Ovary (tissue), 9 donors: ENCODE data around the gene BAZ2B. TPM values are rescaled to one million over a fixed set of nuclear protein-coding genes. Genes with fewer than 3 reads are reported as not detected.

Experiments used
- DNase-seq, 5 donors: peaks; one replicate each; pipeline ENCODE4 v3.0.0-alpha.2; 2019 to 2020
- H3K27ac ChIP-seq, 2 donors: fragments of 200-600 bp; one replicate each; pipeline versions ENCODE4 v1.5.1 to v1.8.0; 2019 to 2022
- H3K27me3 ChIP-seq: fragments of 200-600 bp; one replicate; pipeline ENCODE4 v1.8.0; 2022
- H3K36me3 ChIP-seq: fragments of 200-600 bp; sonication (generic); one replicate; pipeline ENCODE4 v1.5.1; 2019
- H3K4me1 ChIP-seq: one replicate; pipeline ENCODE4 v1.8.1; 2013; ENCODE audit warnings: mild to moderate bottlenecking, moderate library complexity; ENCODE audit not compliant: insufficient read depth
- H3K4me3 ChIP-seq: fragments of 200-600 bp; sonication (generic); one replicate; pipeline ENCODE4 v1.5.1; 2017
- H3K9me3 ChIP-seq, 2 donors: fragments of 200-600 bp in 1 of 2; sonication (generic) in 1 of 2; one replicate each; pipeline versions ENCODE4 v1.5.1 to v1.8.1; 2013 to 2019; ENCODE audit warnings: mild to moderate bottlenecking in 1 of 2, moderate library complexity in 1 of 2
- CTCF ChIP-seq, 3 donors: fragments of 450-650 bp in 2 of 3; fragments of 200-600 bp in 1 of 3; IDR thresholded peaks; one replicate each; pipeline versions ENCODE4 v1.5.1 to v1.8.0; 2016 to 2022; ENCODE audit warnings: antibody characterized with exemption in 3 of 3, mild to moderate bottlenecking in 1 of 3
- EP300 ChIP-seq: sonication (generic); formaldehyde crosslinking; IDR thresholded peaks from one replicate; pipeline ENCODE4 v1.6.1; 2017; ENCODE audit warnings: antibody characterized with exemption
- POLR2A ChIP-seq: fragments of 450-650 bp; IDR thresholded peaks from one replicate; pipeline ENCODE4 v1.6.1; 2017; ENCODE audit warnings: antibody characterized with exemption, mild to moderate bottlenecking, moderate library complexity
- WGBS, 3 donors: extraction: QIAGEN DNeasy Blood & Tissue Kit in 1 of 3; methylation state at CpG; one replicate each; pipeline versions ENCODE4 v1.1.5 to v1.1.7; 2013 to 2017; 5-methylcytosine and 5-hydroxymethylcytosine counted together
- intact Hi-C, 4 donors: fragments of 100-400 bp; cut with DNase I; formaldehyde crosslinking; loops; one replicate each; pipeline versions ENCODE4 v1.11.0 to v1.15.1; 2022 to 2023
- polyA plus RNA-seq, 2 donors: library from polyadenylated mRNA; stranded (reverse); fragments of 200-250 nt in 1 of 2; fragments of 350-450 nt in 1 of 2; fragmentation: Illumina TruSeq in 1 of 2; extraction: RNeasy Lipid Tissue Mini Kit (QIAGEN cat#74804) in 1 of 2; gene quantifications; one replicate each; pipeline ENCODE4 v1.2.3, GENCODE V29; 2013 to 2014
- total RNA-seq, 7 donors: library from RNA; depleted of rRNA in 2 of 7; stranded (reverse); fragments of >200 nt in 2 of 7; fragmentation: NEBNext Ultra II Directional in 3 of 7; extraction: Animal tissue kit (Norgen Biotek cat#: 25700) in 3 of 7; gene quantifications; one replicate each; pipeline versions ENCODE4 v1.1.0 to v1.2.4, GENCODE V29; 2016 to 2023
- donor health status: DM: no; HTN: no; CAD: no; lungs with moderate emphysema.
- donor health status: DM: no; HTN: no; CAD: no.
- donor health status: Bipolar disorder and iron deficiency.
- donor health status: DM: yes; HTN: yes; CAD: no.
- donor health status: DM: no; HTN: no; CAD: no.
- donor health status: DM: yes; HTN: yes; CAD: no.

BAZ2B gene
- total and polyA plus RNA-seq, 9 donors = 31.8 to 131 (median 99.4) TPM

DNA sequence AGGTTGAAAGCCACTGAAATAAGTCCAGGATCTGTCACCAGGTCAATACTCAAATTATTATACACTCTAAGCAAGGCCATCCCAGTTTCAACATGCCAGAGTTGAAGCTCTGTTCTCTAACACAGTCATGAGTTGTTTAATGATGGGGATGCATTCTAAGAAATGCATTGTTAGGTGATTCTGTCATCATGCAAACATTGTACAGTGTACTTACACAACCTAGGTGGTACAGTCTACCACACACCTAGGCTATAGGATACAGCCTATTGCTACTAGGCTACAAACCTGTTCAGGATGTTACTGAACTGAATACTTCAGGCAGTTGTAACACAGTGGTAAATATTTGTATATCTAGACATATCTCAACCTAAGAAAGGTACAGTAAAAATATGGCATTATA is 162.2 kb downstream of the BAZ2B start:
- Histone ChIP-seq H3K4me3 (no peak overlapping the region), H3K4me1 (peaks cover 7% of the 10 kb centered on the region), H3K27me3 (no peaks in the 10 kb centered on the region), H3K27ac (no peak overlapping the region), H3K36me3 (no peaks in the 10 kb centered on the region), H3K9me3 (no peaks in the 10 kb centered on the region)
- intact Hi-C loops = no loop called here
- no peak for TF ChIP-seq CTCF (IDR thresholded peaks at IDR 0.05)
- DNase-seq = no peak

DNA sequence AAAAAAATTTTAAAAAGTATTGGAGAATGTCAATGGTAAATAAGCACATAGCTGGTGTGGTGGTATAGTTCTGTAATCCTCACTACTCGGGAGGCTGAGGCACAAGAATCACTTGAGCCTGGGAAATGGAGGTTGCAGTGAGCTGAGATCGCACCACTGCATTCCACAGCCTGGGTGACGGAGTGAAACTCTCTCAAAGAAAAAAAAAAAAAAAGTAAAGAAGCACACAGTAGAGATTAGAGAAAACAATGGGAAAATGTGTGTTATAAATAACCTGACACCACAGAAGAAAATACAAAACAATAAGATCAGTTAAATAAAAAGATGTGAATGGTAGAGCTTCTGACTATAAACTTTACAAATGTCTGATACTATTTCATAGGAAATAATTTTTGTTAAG is 166.2 kb downstream of the BAZ2B start:
- intact Hi-C loops = no loop called here
- Histone ChIP-seq H3K36me3 (no peaks in the 10 kb centered on the region), H3K27ac (no peak overlapping the region), H3K9me3 (no peaks in the 10 kb centered on the region), H3K27me3 (no peaks in the 10 kb centered on the region), H3K4me3 (no peak overlapping the region), H3K4me1 (no peaks in the 10 kb centered on the region)
- TF ChIP-seq CTCF (IDR thresholded peaks at IDR 0.05) (no peak), EP300 (no peak), POLR2A (no peak)
- 67 to 84% (median 73%) methylated on average over 3 of the region's 3 CpGs for WGBS, 3 donors
- DNase-seq = no peak

DNA sequence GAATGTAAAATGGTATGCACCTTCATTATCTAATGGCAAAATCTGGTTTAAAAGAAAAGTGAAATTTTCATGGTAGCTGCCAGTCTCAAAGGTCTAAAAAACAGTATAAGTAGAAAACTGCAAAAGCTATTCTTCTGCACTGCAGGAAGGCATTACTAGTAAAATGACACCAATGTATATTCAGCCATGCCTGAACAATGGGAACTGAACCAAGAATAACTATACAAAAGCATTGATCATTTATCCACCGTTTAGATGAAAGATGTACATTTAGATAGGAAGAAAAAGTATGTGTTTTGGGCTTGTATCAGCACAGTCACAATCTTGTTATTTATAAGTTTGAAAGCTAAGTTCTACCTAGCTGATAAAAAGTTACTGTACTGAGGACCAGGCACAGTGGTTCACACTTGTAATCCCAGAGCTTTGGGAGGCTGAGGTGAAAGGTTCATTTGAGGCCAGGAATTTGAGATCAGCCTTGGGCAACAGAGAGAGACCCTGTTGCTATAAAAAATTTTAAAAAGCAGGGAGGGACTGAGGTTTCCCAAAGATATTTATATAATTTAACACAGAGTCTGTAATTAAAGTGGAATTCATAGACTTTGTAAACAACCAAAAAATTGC is 166.7 kb downstream of the BAZ2B start:
- H3K36me3 ChIP-seq = no peaks in the 10 kb centered on the region

GRCh38 chr2:159446817-159447216 is 169.5 kb downstream of the BAZ2B start:
- no peaks in the 10 kb centered on the region for H3K27me3 ChIP-seq
- H3K4me3 ChIP-seq = no peak overlapping the region
- H3K9me3 ChIP-seq = no peaks in the 10 kb centered on the region
- H3K36me3 ChIP-seq = no peaks in the 10 kb centered on the region
- no peak for DNase-seq
- TF ChIP-seq POLR2A (no peak), CTCF (IDR thresholded peaks at IDR 0.05) (no peak), EP300 (no peak)
- intact Hi-C loops = no loop called here
- H3K4me1 ChIP-seq = peaks cover 2% of the 10 kb centered on the region
- no peak overlapping the region for H3K27ac ChIP-seq
- 92 to 97% (median 95%) methylated on average over 2 of the region's 2 CpGs for WGBS, 3 donors

More for the DNA sequence above, 166.7 kb downstream of the BAZ2B start:
- intact Hi-C loops = no loop called here
- no peak for DNase-seq
- no peaks in the 10 kb centered on the region for H3K4me1 ChIP-seq
- H3K27me3 ChIP-seq = no peaks in the 10 kb centered on the region
- H3K4me3 ChIP-seq = no peak overlapping the region
- H3K9me3 ChIP-seq = no peaks in the 10 kb centered on the region
- TF ChIP-seq POLR2A (no peak), CTCF (IDR thresholded peaks at IDR 0.05) (no peak), EP300 (no peak)
- WGBS, 3 donors = 0% methylated on average over 1 of the region's 1 CpG
- no peak overlapping the region for H3K27ac ChIP-seq
